Keratinocyte (primary cell): ENCODE measurements around the gene ESYT3. TPM values are rescaled to one million over a fixed set of nuclear protein-coding genes. Genes with fewer than 3 reads are reported as not detected.

Experiments
- DNase-seq: peaks from one replicate; pipeline ENCODE4 v3.0.0-alpha.2; 2011; ENCODE audit warnings: low read depth, missing footprints, low spot score
- FAIRE-seq: peaks from 2 replicates; lab custom pipeline; 2011; peaks lifted over from hg19 to GRCh38; lab: Jason Lieb, UNC
- H2AFZ ChIP-seq: 2 replicates; pipeline ENCODE4 v1.6.0; 2012; ENCODE audit warnings: low read length, control low read depth, inconsistent platforms; ENCODE audit not compliant: control insufficient read depth
- H3K27ac ChIP-seq: 2 replicates; pipeline ENCODE4 v1.5.1; 2011; ENCODE audit warnings: low read length; ENCODE audit not compliant: control insufficient read depth, insufficient read depth
- H3K27me3 ChIP-seq: 3 replicates; pipeline ENCODE4 v1.6.0; 2011; ENCODE audit warnings: low read length; ENCODE audit not compliant: control insufficient read depth, insufficient read depth; ENCODE audit errors: extremely low read depth
- H3K36me3 ChIP-seq, 2 experiments: 2 replicates in 1 of 2; 3 replicates in 1 of 2; pipeline ENCODE4 v1.5.1; 2011; ENCODE audit warnings: low read length in 2 of 2, mild to moderate bottlenecking in 1 of 2; ENCODE audit not compliant: control insufficient read depth in 2 of 2, insufficient read depth in 2 of 2; ENCODE audit errors: extremely low read depth in 1 of 2
- H3K4me1 ChIP-seq: 3 replicates; pipeline ENCODE4 v1.5.1; 2011; ENCODE audit warnings: low read length; ENCODE audit not compliant: control insufficient read depth, insufficient read depth; ENCODE audit errors: extremely low read depth
- H3K4me2 ChIP-seq: 3 replicates; pipeline ENCODE4 v1.6.0; 2011; ENCODE audit warnings: low read depth, low read length; ENCODE audit not compliant: control insufficient read depth, insufficient read depth; ENCODE audit errors: extremely low read depth
- H3K4me3 ChIP-seq, 3 experiments: fragments of 200-600 bp in 1 of 3; sonication (generic) in 1 of 3; 2 replicates in 2 of 3; 3 replicates in 1 of 3; pipeline ENCODE4 v1.5.1; 2011 to 2016; ENCODE audit warnings: low read length in 3 of 3, mild to moderate bottlenecking in 3 of 3, control low read depth in 2 of 3, inconsistent platforms in 1 of 3, low read depth in 1 of 3, mixed read lengths in 1 of 3, mixed run types in 1 of 3, moderate library complexity in 1 of 3; ENCODE audit not compliant: control insufficient read depth in 2 of 3, insufficient read depth in 2 of 3; ENCODE audit errors: extremely low read depth in 1 of 3
- H3K79me2 ChIP-seq: 2 replicates; pipeline ENCODE4 v1.6.0; 2012; ENCODE audit warnings: low read length; ENCODE audit not compliant: control insufficient read depth, insufficient read depth
- H3K9ac ChIP-seq: 3 replicates; pipeline ENCODE4 v1.6.0; 2011; ENCODE audit warnings: low read length; ENCODE audit not compliant: control insufficient read depth, insufficient read depth; ENCODE audit errors: extremely low read depth
- H3K9me1 ChIP-seq: 3 replicates; pipeline ENCODE4 v1.6.0; 2011; ENCODE audit warnings: low read length; ENCODE audit not compliant: control insufficient read depth, insufficient read depth; ENCODE audit errors: extremely low read depth
- H3K9me3 ChIP-seq: 2 replicates; pipeline ENCODE4 v1.5.1; 2012; ENCODE audit warnings: low read depth, low read length; ENCODE audit not compliant: control insufficient read depth
- H4K20me1 ChIP-seq: 3 replicates; pipeline ENCODE4 v1.6.0; 2011; ENCODE audit warnings: low read length; ENCODE audit not compliant: control insufficient read depth, insufficient read depth; ENCODE audit errors: extremely low read depth
- EZH2 ChIP-seq: IDR thresholded peaks from one replicate; pipeline ENCODE4 v1.6.1; 2012; ENCODE audit warnings: inconsistent platforms, mild to moderate bottlenecking, low read length, moderate library complexity
- dilution Hi-C: fragments of 300-500 bp; cut with MboI; formaldehyde crosslinking; loops from one replicate; pipeline ENCODE4 v1.7.0; 2020; ENCODE audit warnings: low sequenced_read_pairs; ENCODE audit not compliant: extremely low pct_ligation_motif_present
- polyA plus RNA-seq, 5 experiments: library from polyadenylated mRNA; depleted of rRNA in 3 of 5; stranded (reverse) in 3 of 5; stranded (forward) in 1 of 5; unstranded in 1 of 5; fragments of >200 nt; gene quantifications; 1 replicate in 1 of 5; 2 replicates in 3 of 5; 3 replicates in 1 of 5; pipeline versions ENCODE4 v1.2.1 to v1.2.3, GENCODE V29; 2011 to 2012; ENCODE audit warnings: missing spikeins in 2 of 5, low read depth in 1 of 5, low replicate concordance in 1 of 5
- TF ChIP-seq, protein P1 (sequence below), 3 experiments: IDR thresholded peaks in 1 of 3; conservative IDR thresholded peaks in 1 of 3; optimal IDR thresholded peaks in 1 of 3; 2 replicates in 2 of 3; 3 replicates in 1 of 3; pipeline versions ENCODE3 to v1.5.1; 2011; ENCODE audit warnings: low read length in 3 of 3, mild to moderate bottlenecking in 3 of 3, moderate library complexity in 2 of 3, control low read depth in 1 of 3, inconsistent platforms in 1 of 3; ENCODE audit not compliant: insufficient read depth in 2 of 3; ENCODE audit errors: extremely low read depth in 1 of 3

ESYT3 gene
- polyA plus RNA-seq, 1 donor (not counting 4 experiments of a cell fraction or from before 2014, with no cell fraction given), result 0.62 TPM

DNA sequence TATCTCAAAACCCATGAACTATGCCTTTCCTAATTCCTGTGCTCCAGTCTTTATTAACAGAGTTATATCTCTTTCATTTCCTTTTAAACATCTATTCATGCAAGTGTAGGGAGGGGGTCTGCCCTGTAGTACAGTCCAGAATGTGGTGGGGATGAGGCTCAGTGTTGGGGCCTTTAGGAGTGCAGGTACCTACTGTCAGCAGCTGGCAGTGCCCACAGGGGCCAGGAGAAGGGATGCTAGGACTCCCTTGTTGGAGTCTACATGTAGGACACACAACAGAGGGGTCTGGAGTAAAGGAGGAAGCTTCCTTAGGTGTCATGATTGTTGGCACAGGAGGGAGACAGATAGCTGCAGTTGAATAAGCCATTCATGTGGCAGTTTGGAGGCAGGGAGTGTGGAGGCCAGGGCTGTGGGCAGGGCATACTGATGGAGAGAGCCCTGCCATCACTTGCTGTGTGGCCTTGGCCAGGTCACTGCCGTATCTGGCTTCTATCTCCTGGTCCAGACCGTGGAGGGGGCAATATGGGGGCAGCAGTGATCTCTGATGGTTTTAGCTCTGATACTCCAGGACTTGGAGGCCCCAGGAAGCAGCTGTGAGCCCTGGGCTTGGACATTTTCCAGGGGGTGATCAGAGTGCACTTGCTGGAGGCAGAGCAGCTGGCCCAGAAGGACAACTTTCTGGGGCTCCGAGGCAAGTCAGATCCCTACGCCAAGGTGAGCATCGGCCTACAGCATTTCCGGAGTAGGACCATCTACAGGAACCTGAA is 29.5 kb downstream of the ESYT3 start:
- Histone ChIP-seq H3K9me1 (no peaks in the 10 kb centered on the region), H2AFZ (no peak overlapping the region), H3K4me1 (peaks cover 4% of the 10 kb centered on the region), H3K27me3 (no peaks in the 10 kb centered on the region), H3K27ac (no peak overlapping the region), H3K9ac (no peak overlapping the region), H3K79me2 (no peaks in the 10 kb centered on the region), H3K36me3 (no peaks in the 10 kb centered on the region), H3K9me3 (no peaks in the 10 kb centered on the region), H3K4me2 (no peak overlapping the region), H3K4me3 (no peak overlapping the region), H4K20me1 (no peaks in the 10 kb centered on the region)
- FAIRE-seq, result no peak
- TF ChIP-seq EZH2, result no peak
- TF ChIP-seq, protein P1, sequence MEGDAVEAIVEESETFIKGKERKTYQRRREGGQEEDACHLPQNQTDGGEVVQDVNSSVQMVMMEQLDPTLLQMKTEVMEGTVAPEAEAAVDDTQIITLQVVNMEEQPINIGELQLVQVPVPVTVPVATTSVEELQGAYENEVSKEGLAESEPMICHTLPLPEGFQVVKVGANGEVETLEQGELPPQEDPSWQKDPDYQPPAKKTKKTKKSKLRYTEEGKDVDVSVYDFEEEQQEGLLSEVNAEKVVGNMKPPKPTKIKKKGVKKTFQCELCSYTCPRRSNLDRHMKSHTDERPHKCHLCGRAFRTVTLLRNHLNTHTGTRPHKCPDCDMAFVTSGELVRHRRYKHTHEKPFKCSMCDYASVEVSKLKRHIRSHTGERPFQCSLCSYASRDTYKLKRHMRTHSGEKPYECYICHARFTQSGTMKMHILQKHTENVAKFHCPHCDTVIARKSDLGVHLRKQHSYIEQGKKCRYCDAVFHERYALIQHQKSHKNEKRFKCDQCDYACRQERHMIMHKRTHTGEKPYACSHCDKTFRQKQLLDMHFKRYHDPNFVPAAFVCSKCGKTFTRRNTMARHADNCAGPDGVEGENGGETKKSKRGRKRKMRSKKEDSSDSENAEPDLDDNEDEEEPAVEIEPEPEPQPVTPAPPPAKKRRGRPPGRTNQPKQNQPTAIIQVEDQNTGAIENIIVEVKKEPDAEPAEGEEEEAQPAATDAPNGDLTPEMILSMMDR (optimal IDR thresholded peaks at IDR 0.05 in 1 of 3, IDR thresholded peaks at IDR 0.05 in 1 of 3, conservative IDR thresholded peaks at IDR 0.05 in 1 of 3; ENCODE audit: extremely low read depth in 1 of 3, insufficient read depth in 2 of 3, low read length in 3 of 3), result no peak
- DNase-seq, result no peak
- dilution Hi-C loops, result no loop called here

DNA sequence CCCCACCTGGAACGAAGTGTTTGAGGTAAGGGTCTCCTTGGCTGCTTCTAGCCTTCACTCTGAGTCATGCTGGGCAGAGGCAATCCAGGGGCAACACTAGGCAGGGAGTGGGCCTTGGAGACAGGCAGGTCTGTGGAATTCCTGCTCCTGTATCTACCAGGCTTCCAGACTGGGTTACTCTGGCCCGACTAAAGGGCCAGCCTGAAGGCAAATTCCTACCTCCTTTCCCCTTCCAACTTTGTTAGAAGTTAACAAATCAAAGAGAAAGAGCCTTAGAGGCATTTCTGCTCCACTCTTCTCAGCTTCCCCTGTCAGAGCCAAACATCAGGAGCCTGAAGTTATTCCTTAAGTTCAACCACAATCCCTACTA is 30.1 kb downstream of the ESYT3 start:
- Histone ChIP-seq H3K4me2 (no peak overlapping the region), H3K9me1 (no peaks in the 10 kb centered on the region), H4K20me1 (no peaks in the 10 kb centered on the region), H3K27ac (no peak overlapping the region), H3K4me1 (peaks cover 9% of the 10 kb centered on the region), H3K4me3 (no peak overlapping the region), H3K79me2 (no peaks in the 10 kb centered on the region), H3K9me3 (no peaks in the 10 kb centered on the region), H2AFZ (no peak overlapping the region), H3K9ac (no peak overlapping the region), H3K27me3 (no peaks in the 10 kb centered on the region), H3K36me3 (no peaks in the 10 kb centered on the region)
- dilution Hi-C loops, result no loop called here
- TF ChIP-seq, protein P1 (optimal IDR thresholded peaks at IDR 0.05 in 1 of 3, IDR thresholded peaks at IDR 0.05 in 1 of 3, conservative IDR thresholded peaks at IDR 0.05 in 1 of 3; ENCODE audit: extremely low read depth in 1 of 3, insufficient read depth in 2 of 3, low read length in 3 of 3), result no peak
- DNase-seq (no peak), FAIRE-seq (no peak)
